H9 (cell line): ENCODE data around the gene YES1. TPM values are rescaled to one million over a fixed set of nuclear protein-coding genes. Genes with fewer than 3 reads are reported as not detected.

Experiments used
- DNase-seq: peaks from one replicate; pipeline ENCODE4 v3.0.0-alpha.2; 2017
- H2AFZ ChIP-seq: one replicate; pipeline ENCODE4 v1.6.1; 2013; ENCODE audit warnings: mild to moderate bottlenecking, low read length, control low read depth, moderate library complexity
- H2AK5ac ChIP-seq: 2 replicates; pipeline ENCODE4 v1.6.1; 2013; ENCODE audit warnings: low read length, control low read depth, mixed read lengths; ENCODE audit not compliant: insufficient read length
- H2BK120ac ChIP-seq: one replicate; pipeline ENCODE4 v1.6.1; 2013; ENCODE audit warnings: low read depth, mild to moderate bottlenecking, low read length, control low read depth, inconsistent platforms; ENCODE audit not compliant: poor library complexity, severe bottlenecking
- H2BK12ac ChIP-seq: 2 replicates; pipeline ENCODE4 v1.6.1; 2013; ENCODE audit warnings: low read length, control low read depth, mixed read lengths, low read depth; ENCODE audit not compliant: insufficient read length
- H2BK15ac ChIP-seq: 2 replicates; pipeline ENCODE4 v1.6.1; 2013; ENCODE audit warnings: low read depth, low read length, control low read depth
- H2BK20ac ChIP-seq: one replicate; pipeline ENCODE4 v1.6.1; 2013; ENCODE audit warnings: low read depth, mild to moderate bottlenecking, low read length, control low read depth, inconsistent platforms; ENCODE audit not compliant: poor library complexity, severe bottlenecking
- H2BK5ac ChIP-seq: 2 replicates; pipeline ENCODE4 v1.6.1; 2013; ENCODE audit warnings: low read length, control low read depth, mixed read lengths; ENCODE audit not compliant: insufficient read length
- H3K14ac ChIP-seq: 2 replicates; pipeline ENCODE4 v1.6.1; 2013; ENCODE audit warnings: low read length, control low read depth; ENCODE audit not compliant: insufficient read depth
- H3K18ac ChIP-seq: 2 replicates; pipeline ENCODE4 v1.6.1; 2013; ENCODE audit warnings: low read depth, mild to moderate bottlenecking, mixed read lengths, low read length, control low read depth; ENCODE audit not compliant: insufficient read length
- H3K23ac ChIP-seq: 2 replicates; pipeline ENCODE4 v1.6.1; 2013; ENCODE audit warnings: low read length, control low read depth, mixed read lengths, low read depth; ENCODE audit not compliant: insufficient read length
- H3K23me2 ChIP-seq: 2 replicates; pipeline ENCODE4 v1.6.1; 2013; ENCODE audit warnings: low read depth, mild to moderate bottlenecking, mixed read lengths, low read length, control low read depth; ENCODE audit not compliant: insufficient read length, poor library complexity, severe bottlenecking
- H3K27ac ChIP-seq: 2 replicates; pipeline ENCODE4 v1.5.1; 2013; ENCODE audit warnings: low read length, control low read depth, mixed read lengths, low read depth; ENCODE audit not compliant: insufficient read length
- H3K27me3 ChIP-seq: 2 replicates; pipeline ENCODE4 v1.6.1; 2013; ENCODE audit warnings: low read length, control low read depth, inconsistent platforms; ENCODE audit not compliant: insufficient read depth
- H3K4ac ChIP-seq: 2 replicates; pipeline ENCODE4 v1.6.1; 2013; ENCODE audit warnings: low read depth, mild to moderate bottlenecking, control low read depth, inconsistent platforms, low read length, moderate library complexity
- H3K4me1 ChIP-seq: 2 replicates; pipeline ENCODE4 v1.6.1; 2013; ENCODE audit warnings: low read length, control low read depth, inconsistent platforms; ENCODE audit not compliant: insufficient read depth
- H3K4me2 ChIP-seq: 2 replicates; pipeline ENCODE4 v1.6.1; 2013; ENCODE audit warnings: low read length, control low read depth, mixed read lengths; ENCODE audit not compliant: insufficient read length, insufficient read depth
- H3K56ac ChIP-seq: 2 replicates; pipeline ENCODE4 v1.6.1; 2013; ENCODE audit warnings: low read depth, mild to moderate bottlenecking, mixed read lengths, low read length, control low read depth; ENCODE audit not compliant: insufficient read length
- H3K79me1 ChIP-seq: 2 replicates; pipeline ENCODE4 v1.6.1; 2013; ENCODE audit warnings: low read depth, mild to moderate bottlenecking, moderate library complexity, low read length, control low read depth, inconsistent platforms; ENCODE audit not compliant: insufficient read depth, poor library complexity, severe bottlenecking
- H3K79me2 ChIP-seq: 2 replicates; pipeline ENCODE4 v1.6.1; 2013; ENCODE audit warnings: low read length, control low read depth, inconsistent platforms; ENCODE audit not compliant: insufficient read depth
- H3K9ac ChIP-seq: 2 replicates; pipeline ENCODE4 v1.6.1; 2013; ENCODE audit warnings: low read length, control low read depth, mixed read lengths; ENCODE audit not compliant: insufficient read length; ENCODE audit errors: extremely low read depth
- H3K9me3 ChIP-seq: one replicate; pipeline ENCODE4 v1.6.1; 2013; ENCODE audit warnings: low read depth, low read length, inconsistent platforms; ENCODE audit not compliant: control insufficient read depth
- H3T11ph ChIP-seq: one replicate; pipeline ENCODE4 v1.6.1; 2013; ENCODE audit warnings: mild to moderate bottlenecking, low read length, control low read depth, inconsistent platforms
- H4K20me1 ChIP-seq: one replicate; pipeline ENCODE4 v1.6.1; 2013; ENCODE audit not compliant: control insufficient read depth, insufficient read length, insufficient read depth
- H4K5ac ChIP-seq: 2 replicates; pipeline ENCODE4 v1.6.1; 2013; ENCODE audit warnings: low read depth, mild to moderate bottlenecking, mixed read lengths, low read length, control low read depth; ENCODE audit not compliant: insufficient read length
- H4K8ac ChIP-seq: replicated peaks from 2 replicates; pipeline ENCODE4 v1.6.1; 2013; ENCODE audit warnings: low read length, control low read depth, mixed read lengths, low read depth; ENCODE audit not compliant: insufficient read length
- H4K91ac ChIP-seq: 2 replicates; pipeline ENCODE4 v1.6.1; 2013; ENCODE audit warnings: low read depth, mild to moderate bottlenecking, moderate library complexity, mixed read lengths, low read length, control low read depth; ENCODE audit not compliant: insufficient read length
- H3K27ac Mint-ChIP-seq, 3 experiments: 2 replicates in 2 of 3; 3 replicates in 1 of 3; pipeline ENCODE4 v1.8.0; 2020 to 2021; ENCODE audit warnings: mixed read lengths in 3 of 3, mild to moderate bottlenecking in 1 of 3, moderate library complexity in 1 of 3
- H3K27me3 Mint-ChIP-seq: 2 replicates; pipeline ENCODE4 v1.8.0; 2021; ENCODE audit warnings: low read depth, mild to moderate bottlenecking, moderate library complexity, mixed read lengths
- H3K36me3 Mint-ChIP-seq, 3 experiments: 2 replicates in 2 of 3; 3 replicates in 1 of 3; pipeline ENCODE4 v1.8.0; 2020 to 2021; ENCODE audit warnings: low read depth in 3 of 3, mixed read lengths in 3 of 3; ENCODE audit not compliant: insufficient read depth in 1 of 3
- H3K4me1 Mint-ChIP-seq, 2 experiments: 2 replicates each; pipeline ENCODE4 v1.8.0; 2020; ENCODE audit warnings: mixed read lengths in 2 of 2
- H3K4me3 Mint-ChIP-seq, 2 experiments: 2 replicates in 1 of 2; 3 replicates in 1 of 2; pipeline ENCODE4 v1.8.0; 2020 to 2021; ENCODE audit warnings: mild to moderate bottlenecking in 2 of 2, mixed read lengths in 2 of 2, moderate library complexity in 1 of 2
- H3K9me3 Mint-ChIP-seq, 2 experiments: 2 replicates in 1 of 2; 3 replicates in 1 of 2; pipeline ENCODE4 v1.8.0; 2020; ENCODE audit warnings: mild to moderate bottlenecking in 2 of 2, mixed read lengths in 2 of 2, moderate library complexity in 1 of 2
- CTCF ChIP-seq: fragments of 200-600 bp; sonication (generic); conservative IDR thresholded peaks from 3 replicates; pipeline ENCODE4 v1.8.0; 2021; ENCODE audit warnings: antibody characterized with exemption, mild to moderate bottlenecking
- total RNA-seq: library from RNA; stranded (reverse); gene quantifications from 2 replicates; pipeline ENCODE4 v1.2.1, GENCODE V29; 2021

YES1 gene
- total RNA-seq, 1 experiment from 2014 or later = 86.9 TPM

GRCh38 chr18:770583-770961 lies 41.5 kb downstream of the YES1 start:
- H2BK120ac ChIP-seq = no peak overlapping the region
- no peak overlapping the region for H3K4me3 Mint-ChIP-seq
- no peak overlapping the region for H3K56ac ChIP-seq
- no peak overlapping the region for H2AK5ac ChIP-seq
- H3K27ac Mint-ChIP-seq = 0 out of 7 replicates have a peak overlapping the region, but pooled peaks of 1 of the 3 experiments have one; percentile 11
- H2BK20ac ChIP-seq = no peak overlapping the region
- H3K4me1 Mint-ChIP-seq = 0 out of 4 replicates have a peak, but pooled peaks cover 0 to 2% of the 10 kb centered on the region in 2 experiments
- no peak overlapping the region for H3K27ac ChIP-seq
- no peaks in the 10 kb centered on the region for H3K9me3 ChIP-seq
- no peak overlapping the region for H4K8ac ChIP-seq
- no peak overlapping the region for H2BK5ac ChIP-seq
- H3K9ac ChIP-seq = no peak overlapping the region
- no peak overlapping the region for H4K5ac ChIP-seq
- peaks cover 7% of the 10 kb centered on the region; the same call in 1 of the 2 replicates for H3K79me2 ChIP-seq
- H3K23me2 ChIP-seq = no peaks in the 10 kb centered on the region
- no peak overlapping the region for H4K91ac ChIP-seq
- no peaks in the 10 kb centered on the region for H3K27me3 Mint-ChIP-seq
- H3K23ac ChIP-seq = no peak overlapping the region
- H3K9me3 Mint-ChIP-seq = no peaks in the 10 kb centered on the region
- no peak overlapping the region for H3K4ac ChIP-seq
- no peak overlapping the region for H2AFZ ChIP-seq
- no peak overlapping the region for H2BK12ac ChIP-seq
- H3T11ph ChIP-seq = no peak overlapping the region
- H3K79me1 ChIP-seq = no peaks in the 10 kb centered on the region
- 0 out of 7 replicates have a peak, but pooled peaks cover 0 to 5% (median 0%) of the 10 kb centered on the region in 3 experiments for H3K36me3 Mint-ChIP-seq
- H3K4me2 ChIP-seq = no peak overlapping the region
- no peaks in the 10 kb centered on the region for H3K4me1 ChIP-seq
- no peaks in the 10 kb centered on the region for H4K20me1 ChIP-seq
- H3K18ac ChIP-seq = no peak overlapping the region
- no peaks in the 10 kb centered on the region for H3K27me3 ChIP-seq
- TF ChIP-seq CTCF = no peak
- DNase-seq = no peak
- no peak overlapping the region for H2BK15ac ChIP-seq
- no peak overlapping the region for H3K14ac ChIP-seq
